CD14-positive monocyte (primary cell): ENCODE measurements around the gene TCHHL1. TPM values are rescaled to one million over a fixed set of nuclear protein-coding genes. Genes with fewer than 3 reads are reported as not detected.

Experiments used
- DNase-seq, 3 donors: peaks; one replicate each; pipeline ENCODE4 v3.0.0-alpha.2; 2011 to 2022
- H2AFZ ChIP-seq: 2 replicates; pipeline ENCODE4 v1.6.0; 2012; ENCODE audit warnings: mild to moderate bottlenecking, low read depth, low read length, inconsistent platforms; ENCODE audit not compliant: insufficient read depth, poor library complexity, severe bottlenecking
- H3K27ac ChIP-seq, 2 donors: 1 replicate in 1 of 2; 2 replicates in 1 of 2; pipeline ENCODE4 v1.5.1; 2012 to 2013; ENCODE audit warnings: low read length in 2 of 2, control low read depth in 1 of 2, inconsistent platforms in 1 of 2, low read depth in 1 of 2, mild to moderate bottlenecking in 1 of 2
- H3K27me3 ChIP-seq, 2 donors: one replicate each; pipeline versions ENCODE4 v1.6.0 to v1.6.1; 2011 to 2013; ENCODE audit warnings: low read length in 2 of 2; ENCODE audit not compliant: control insufficient read depth in 2 of 2, insufficient read depth in 2 of 2
- H3K36me3 ChIP-seq, 2 donors: replicated peaks in 1 of 2; 1 replicate in 1 of 2; 2 replicates in 1 of 2; pipeline versions ENCODE4 v1.5.1 to v1.6.1; 2012 to 2013; ENCODE audit warnings: low read length in 2 of 2, control low read depth in 1 of 2, inconsistent platforms in 1 of 2, mild to moderate bottlenecking in 1 of 2; ENCODE audit not compliant: insufficient read depth in 2 of 2, control insufficient read depth in 1 of 2
- H3K4me1 ChIP-seq, 2 donors: 1 replicate in 1 of 2; 2 replicates in 1 of 2; pipeline versions ENCODE4 v1.5.1 to v1.6.1; 2012 to 2013; ENCODE audit warnings: low read length in 2 of 2, control low read depth in 1 of 2, inconsistent platforms in 1 of 2, mild to moderate bottlenecking in 1 of 2, moderate library complexity in 1 of 2; ENCODE audit not compliant: insufficient read depth in 2 of 2, control insufficient read depth in 1 of 2
- H3K4me2 ChIP-seq: replicated peaks from 2 replicates; pipeline ENCODE3; 2012; ENCODE audit warnings: low read length, moderate library complexity, mild to moderate bottlenecking; ENCODE audit not compliant: poor library complexity, severe bottlenecking; ENCODE audit errors: extremely low read depth
- H3K4me3 ChIP-seq, 3 experiments: fragments of 200-600 bp in 1 of 3; sonication (generic) in 1 of 3; replicated peaks in 1 of 3; 1 replicate in 2 of 3; 2 replicates in 1 of 3; pipeline ENCODE4 v1.5.1; 2011 to 2013; ENCODE audit warnings: low read length in 3 of 3, mild to moderate bottlenecking in 3 of 3, control low read depth in 2 of 3, low read depth in 2 of 3, inconsistent platforms in 1 of 3, moderate library complexity in 1 of 3
- H3K79me2 ChIP-seq: 2 replicates; pipeline ENCODE4 v1.6.0; 2012; ENCODE audit warnings: mild to moderate bottlenecking, control low read depth, inconsistent platforms, low read length, moderate library complexity; ENCODE audit not compliant: insufficient read depth
- H3K9ac ChIP-seq: 2 replicates; pipeline ENCODE4 v1.6.0; 2017; ENCODE audit warnings: low read length, mild to moderate bottlenecking; ENCODE audit not compliant: insufficient read depth, poor library complexity, severe bottlenecking
- H3K9me3 ChIP-seq, 2 donors: replicated peaks in 1 of 2; 1 replicate in 1 of 2; 2 replicates in 1 of 2; pipeline versions ENCODE4 v1.5.1 to v1.6.1; 2012 to 2013; ENCODE audit warnings: low read length in 2 of 2, control low read depth in 1 of 2; ENCODE audit not compliant: control insufficient read depth in 1 of 2, insufficient read depth in 1 of 2
- H4K20me1 ChIP-seq: 2 replicates; pipeline ENCODE4 v1.6.0; 2012; ENCODE audit warnings: mild to moderate bottlenecking, low read length, control low read depth, moderate library complexity; ENCODE audit not compliant: insufficient read depth
- H3K27ac Mint-ChIP-seq, 7 donors: one replicate each; pipeline ENCODE4 v1.8.0; 2020; ENCODE audit warnings: mild to moderate bottlenecking in 7 of 7, mixed read lengths in 7 of 7, moderate library complexity in 6 of 7, inconsistent platforms in 2 of 7
- H3K27me3 Mint-ChIP-seq, 3 donors: one replicate each; pipeline ENCODE4 v1.8.0; 2021 to 2022; ENCODE audit warnings: low read depth in 3 of 3, mild to moderate bottlenecking in 3 of 3, mixed read lengths in 3 of 3, moderate library complexity in 3 of 3, inconsistent platforms in 1 of 3
- H3K36me3 Mint-ChIP-seq, 2 donors: one replicate each; pipeline ENCODE4 v1.8.0; 2020; ENCODE audit warnings: mixed read lengths in 2 of 2, inconsistent platforms in 1 of 2, mild to moderate bottlenecking in 1 of 2
- H3K4me1 Mint-ChIP-seq: one replicate; pipeline ENCODE4 v1.8.0; 2020; ENCODE audit warnings: mild to moderate bottlenecking, mixed read lengths
- H3K4me3 Mint-ChIP-seq, 2 donors: one replicate each; pipeline ENCODE4 v1.8.0; 2020; ENCODE audit warnings: mild to moderate bottlenecking in 2 of 2, mixed read lengths in 2 of 2, moderate library complexity in 1 of 2
- H3K9me3 Mint-ChIP-seq, 7 donors: one replicate each; pipeline ENCODE4 v1.8.0; 2020 to 2022; ENCODE audit warnings: mixed read lengths in 7 of 7, mild to moderate bottlenecking in 6 of 7, moderate library complexity in 6 of 7, inconsistent platforms in 2 of 7
- intact Hi-C, 2 donors: fragments of 100-400 bp; cut with micrococcal nuclease; formaldehyde crosslinking; loops; one replicate each; pipeline versions ENCODE4 v1.15.0 to v1.15.1; 2023
- polyA plus RNA-seq, 3 donors: library from polyadenylated mRNA; depleted of rRNA in 1 of 3; unstranded in 2 of 3; stranded (reverse) in 1 of 3; fragments of 300-500 nt in 2 of 3; fragments of >200 nt in 1 of 3; fragmentation: Illumina TruSeq in 2 of 3; gene quantifications; 1 replicate in 2 of 3; 2 replicates in 1 of 3; pipeline ENCODE4 v1.2.3, GENCODE V29; 2012 to 2021
- TF ChIP-seq, protein P1 (sequence below): fragments of 200-600 bp; IDR thresholded peaks from one replicate; pipeline ENCODE4 v1.8.0; 2022; ENCODE audit warnings: antibody characterized with exemption, mild to moderate bottlenecking

TCHHL1 gene
- polyA plus RNA-seq, 3 donors, result not detected

DNA sequence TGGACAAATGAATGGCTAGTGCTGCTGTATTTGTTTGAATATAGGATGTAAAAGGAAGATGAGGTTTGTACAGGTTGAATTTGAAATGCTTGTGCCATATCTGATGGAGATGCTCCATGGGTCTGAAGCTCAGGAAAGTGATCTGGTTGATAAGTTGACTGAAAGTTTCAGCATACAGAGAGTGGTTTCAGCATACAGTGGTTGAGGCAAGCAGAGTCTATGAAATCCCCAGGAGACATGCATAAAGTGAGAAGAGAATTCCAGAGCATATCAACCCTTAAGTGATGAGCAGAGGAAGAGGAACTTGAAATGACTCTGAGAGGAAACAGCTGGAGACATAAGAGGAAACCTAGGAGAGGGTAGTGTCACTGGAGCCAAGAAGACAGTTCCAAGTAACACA is 21.7 kb downstream of the TCHHL1 start:
- H3K36me3 ChIP-seq, result no peaks in the 10 kb centered on the region
- intact Hi-C loops, result loop anchor here in 1 of 2 donors (10.0 kb wide), 1 partner anchor 388 kb away; no protein-coding TSS in a partner anchor
- TF ChIP-seq, protein P1, sequence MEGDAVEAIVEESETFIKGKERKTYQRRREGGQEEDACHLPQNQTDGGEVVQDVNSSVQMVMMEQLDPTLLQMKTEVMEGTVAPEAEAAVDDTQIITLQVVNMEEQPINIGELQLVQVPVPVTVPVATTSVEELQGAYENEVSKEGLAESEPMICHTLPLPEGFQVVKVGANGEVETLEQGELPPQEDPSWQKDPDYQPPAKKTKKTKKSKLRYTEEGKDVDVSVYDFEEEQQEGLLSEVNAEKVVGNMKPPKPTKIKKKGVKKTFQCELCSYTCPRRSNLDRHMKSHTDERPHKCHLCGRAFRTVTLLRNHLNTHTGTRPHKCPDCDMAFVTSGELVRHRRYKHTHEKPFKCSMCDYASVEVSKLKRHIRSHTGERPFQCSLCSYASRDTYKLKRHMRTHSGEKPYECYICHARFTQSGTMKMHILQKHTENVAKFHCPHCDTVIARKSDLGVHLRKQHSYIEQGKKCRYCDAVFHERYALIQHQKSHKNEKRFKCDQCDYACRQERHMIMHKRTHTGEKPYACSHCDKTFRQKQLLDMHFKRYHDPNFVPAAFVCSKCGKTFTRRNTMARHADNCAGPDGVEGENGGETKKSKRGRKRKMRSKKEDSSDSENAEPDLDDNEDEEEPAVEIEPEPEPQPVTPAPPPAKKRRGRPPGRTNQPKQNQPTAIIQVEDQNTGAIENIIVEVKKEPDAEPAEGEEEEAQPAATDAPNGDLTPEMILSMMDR, result no peak
- DNase-seq, result no peak
- H3K4me1 ChIP-seq, result no peaks in the 10 kb centered on the region
- H3K79me2 ChIP-seq, result no peaks in the 10 kb centered on the region
- no peaks in the 10 kb centered on the region for H3K9me3 ChIP-seq
- H2AFZ ChIP-seq, result no peak overlapping the region
- no peak overlapping the region for H3K27ac ChIP-seq
- H3K27me3 ChIP-seq, result peaks cover 2 to 13% of the 10 kb centered on the region in 2 donors
- H3K9me3 Mint-ChIP-seq, result peaks cover 0 to 3% (median 0%) of the 10 kb centered on the region in 7 donors
- H3K4me3 Mint-ChIP-seq, result no peak overlapping the region
- no peaks in the 10 kb centered on the region for H4K20me1 ChIP-seq
- peaks cover 2% of the 10 kb centered on the region for H3K4me1 Mint-ChIP-seq
- H3K27ac Mint-ChIP-seq, result no peak overlapping the region
- no peak overlapping the region for H3K4me3 ChIP-seq
- H3K27me3 Mint-ChIP-seq, result peaks cover 5 to 37% (median 14%) of the 10 kb centered on the region in 3 donors
- H3K9ac ChIP-seq, result no peak overlapping the region
- H3K36me3 Mint-ChIP-seq, result no peaks in the 10 kb centered on the region
- H3K4me2 ChIP-seq, result no peak overlapping the region

DNA sequence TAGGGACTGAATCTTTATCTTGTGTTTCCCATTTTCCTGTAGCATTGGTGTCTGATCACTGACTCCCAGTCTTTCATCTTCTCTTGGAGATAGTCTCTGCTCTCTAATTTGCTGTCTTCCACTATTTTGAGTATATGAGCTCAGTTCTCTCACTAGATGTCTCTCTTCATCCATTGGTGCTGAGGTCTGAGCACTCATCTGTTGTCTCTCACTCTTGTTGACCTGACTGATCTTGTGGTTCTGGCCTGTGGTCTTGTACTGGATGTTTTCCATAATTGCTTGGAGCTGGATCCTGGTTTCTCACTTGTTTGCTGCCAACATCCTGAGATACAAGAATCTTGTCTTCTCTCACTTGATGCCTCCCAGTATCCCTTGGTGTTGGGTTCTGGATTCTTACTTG is 26.9 kb downstream of the TCHHL1 start:
- no peaks in the 10 kb centered on the region for H3K36me3 ChIP-seq
- H2AFZ ChIP-seq, result no peak overlapping the region
- no peak for DNase-seq
- TF ChIP-seq, protein P1, result no peak
- no peaks in the 10 kb centered on the region for H3K4me1 ChIP-seq
- Mint-ChIP-seq H3K9me3 (peaks cover 0 to 3% (median 0%) of the 10 kb centered on the region in 7 donors), H3K27me3 (peaks cover 10 to 24% (median 21%) of the 10 kb centered on the region in 3 donors), H3K27ac (no peak overlapping the region), H3K4me3 (no peak overlapping the region), H3K4me1 (no peaks in the 10 kb centered on the region), H3K36me3 (no peaks in the 10 kb centered on the region)
- no peak overlapping the region for H3K4me3 ChIP-seq
- H3K27ac ChIP-seq, result no peak overlapping the region
- intact Hi-C loops, result loop anchor here in 1 of 2 donors (10.0 kb wide), 1 partner anchor 393 kb away; no protein-coding TSS in a partner anchor
- H3K4me2 ChIP-seq, result no peak overlapping the region
- no peaks in the 10 kb centered on the region for H3K79me2 ChIP-seq
- H4K20me1 ChIP-seq, result no peaks in the 10 kb centered on the region
- H3K9me3 ChIP-seq, result no peaks in the 10 kb centered on the region
- H3K9ac ChIP-seq, result no peak overlapping the region
- H3K27me3 ChIP-seq, result peaks cover 36 to 37% of the 10 kb centered on the region in 2 donors
